Measurements from ENCODE around the gene TTC21B.

GRCh38 chr2:165874445-165875039 lies 79.0 kb downstream of the TTC21B start:
- TF ChIP-seq TAF1 (IDR thresholded peaks at IDR 0.05; ENCODE audit: borderline replicate concordance, low read depth, low read length) (no peak), POLR2A (IDR thresholded peaks at IDR 0.05; ENCODE audit: low read depth, low read length) (no peak)

All from GM12892 (cell line).